Tibial nerve (tissue), 4 donors: ENCODE data around the gene CST7. TPM values are rescaled to one million over a fixed set of nuclear protein-coding genes. Genes with fewer than 3 reads are reported as not detected.

ENCODE experiments used
- DNase-seq, 2 donors: peaks; one replicate each; pipeline ENCODE4 v3.0.0-alpha.2; 2019; ENCODE audit warnings: low spot score in 2 of 2
- H3K27ac ChIP-seq, 4 donors: fragments of 200-600 bp; sonication (generic) in 3 of 4; one replicate each; pipeline ENCODE4 v1.5.1; 2017 to 2019; ENCODE audit warnings: mild to moderate bottlenecking in 1 of 4
- H3K27me3 ChIP-seq, 2 donors: fragments of 200-600 bp; sonication (generic) in 1 of 2; one replicate each; pipeline versions ENCODE4 v1.5.1 to v1.6.0; 2017 to 2019
- H3K36me3 ChIP-seq, 3 donors: fragments of 200-600 bp; sonication (generic); one replicate each; pipeline ENCODE4 v1.5.1; 2018 to 2019
- H3K4me1 ChIP-seq, 4 donors: fragments of 200-600 bp; sonication (generic) in 3 of 4; one replicate each; pipeline ENCODE4 v1.5.1; 2017 to 2019
- H3K4me3 ChIP-seq, 4 donors: fragments of 200-600 bp; sonication (generic) in 3 of 4; one replicate each; pipeline ENCODE4 v1.5.1; 2017 to 2019; ENCODE audit warnings: mild to moderate bottlenecking in 1 of 4, moderate library complexity in 1 of 4
- H3K9me3 ChIP-seq, 4 donors: fragments of 200-600 bp; sonication (generic) in 3 of 4; one replicate each; pipeline ENCODE4 v1.5.1; 2017 to 2019
- EP300 ChIP-seq, 2 donors: sonication (generic); formaldehyde crosslinking; IDR thresholded peaks; one replicate each; pipeline ENCODE4 v1.6.1; 2017; ENCODE audit warnings: antibody characterized with exemption in 2 of 2, mild to moderate bottlenecking in 1 of 2
- POLR2A ChIP-seq, 2 donors: fragments of 450-650 bp; IDR thresholded peaks; one replicate each; pipeline ENCODE4 v1.6.1; 2017; ENCODE audit warnings: antibody characterized with exemption in 2 of 2, mild to moderate bottlenecking in 2 of 2, moderate library complexity in 2 of 2
- WGBS, 2 donors: methylation state at CpG; one replicate each; pipeline ENCODE4 v1.1.5; 2018; 5-methylcytosine and 5-hydroxymethylcytosine counted together
- total RNA-seq, 4 donors: library from RNA; depleted of rRNA; stranded (reverse); fragments of >200 nt; gene quantifications; one replicate each; pipeline ENCODE4 v1.1.0, GENCODE V29; 2016
- TF ChIP-seq, protein P1 (sequence below), 5 experiments: fragments of 200-600 bp in 3 of 5; fragments of 450-650 bp in 2 of 5; sonication (generic) in 3 of 5; IDR thresholded peaks; one replicate each; pipeline ENCODE4 v1.5.1; 2016 to 2019; ENCODE audit warnings: antibody characterized with exemption in 5 of 5, mild to moderate bottlenecking in 3 of 5, moderate library complexity in 2 of 5

The CST7 gene
- total RNA-seq, 4 donors from 2014 or later: 0.84 to 6.1 TPM; not detected in 2

DNA sequence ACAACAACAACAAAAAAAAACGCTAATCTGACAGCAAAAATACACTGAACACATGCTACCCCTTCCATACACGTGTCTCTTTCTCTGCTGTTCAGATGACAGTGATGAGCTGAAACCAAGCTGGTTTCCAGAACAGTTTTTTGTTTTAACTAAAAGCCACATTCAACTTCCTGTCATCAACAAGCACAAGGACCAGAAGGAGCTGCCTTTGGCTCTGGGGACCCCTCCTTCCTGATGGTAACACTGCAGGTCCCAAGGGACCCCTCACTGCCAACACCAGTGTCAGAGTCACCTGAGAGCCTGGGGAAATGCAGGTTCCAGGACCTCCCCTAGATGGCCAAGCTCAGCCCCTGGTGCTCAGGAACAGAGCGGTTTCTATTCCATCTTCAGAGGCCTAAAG is 6.0 kb downstream of the CST7 start:
- Histone ChIP-seq H3K4me3 (no peak overlapping the region), H3K36me3 (peaks cover 0 to 55% (median 0%) of the 10 kb centered on the region in 3 donors), H3K9me3 (no peaks in the 10 kb centered on the region), H3K27ac (peak overlapping the region in 1 of 4 donors; percentile 17), H3K27me3 (no peaks in the 10 kb centered on the region), H3K4me1 (no peaks in the 10 kb centered on the region)
- 71 to 78% methylated on average over 3 of the region's 3 CpGs for WGBS, 2 donors
- no peak for DNase-seq
- TF ChIP-seq POLR2A (IDR thresholded peaks at IDR 0.05) (no peak), EP300 (IDR thresholded peaks at IDR 0.05) (no peak)
- TF ChIP-seq, protein P1, sequence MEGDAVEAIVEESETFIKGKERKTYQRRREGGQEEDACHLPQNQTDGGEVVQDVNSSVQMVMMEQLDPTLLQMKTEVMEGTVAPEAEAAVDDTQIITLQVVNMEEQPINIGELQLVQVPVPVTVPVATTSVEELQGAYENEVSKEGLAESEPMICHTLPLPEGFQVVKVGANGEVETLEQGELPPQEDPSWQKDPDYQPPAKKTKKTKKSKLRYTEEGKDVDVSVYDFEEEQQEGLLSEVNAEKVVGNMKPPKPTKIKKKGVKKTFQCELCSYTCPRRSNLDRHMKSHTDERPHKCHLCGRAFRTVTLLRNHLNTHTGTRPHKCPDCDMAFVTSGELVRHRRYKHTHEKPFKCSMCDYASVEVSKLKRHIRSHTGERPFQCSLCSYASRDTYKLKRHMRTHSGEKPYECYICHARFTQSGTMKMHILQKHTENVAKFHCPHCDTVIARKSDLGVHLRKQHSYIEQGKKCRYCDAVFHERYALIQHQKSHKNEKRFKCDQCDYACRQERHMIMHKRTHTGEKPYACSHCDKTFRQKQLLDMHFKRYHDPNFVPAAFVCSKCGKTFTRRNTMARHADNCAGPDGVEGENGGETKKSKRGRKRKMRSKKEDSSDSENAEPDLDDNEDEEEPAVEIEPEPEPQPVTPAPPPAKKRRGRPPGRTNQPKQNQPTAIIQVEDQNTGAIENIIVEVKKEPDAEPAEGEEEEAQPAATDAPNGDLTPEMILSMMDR (IDR thresholded peaks at IDR 0.05): no peak

DNA sequence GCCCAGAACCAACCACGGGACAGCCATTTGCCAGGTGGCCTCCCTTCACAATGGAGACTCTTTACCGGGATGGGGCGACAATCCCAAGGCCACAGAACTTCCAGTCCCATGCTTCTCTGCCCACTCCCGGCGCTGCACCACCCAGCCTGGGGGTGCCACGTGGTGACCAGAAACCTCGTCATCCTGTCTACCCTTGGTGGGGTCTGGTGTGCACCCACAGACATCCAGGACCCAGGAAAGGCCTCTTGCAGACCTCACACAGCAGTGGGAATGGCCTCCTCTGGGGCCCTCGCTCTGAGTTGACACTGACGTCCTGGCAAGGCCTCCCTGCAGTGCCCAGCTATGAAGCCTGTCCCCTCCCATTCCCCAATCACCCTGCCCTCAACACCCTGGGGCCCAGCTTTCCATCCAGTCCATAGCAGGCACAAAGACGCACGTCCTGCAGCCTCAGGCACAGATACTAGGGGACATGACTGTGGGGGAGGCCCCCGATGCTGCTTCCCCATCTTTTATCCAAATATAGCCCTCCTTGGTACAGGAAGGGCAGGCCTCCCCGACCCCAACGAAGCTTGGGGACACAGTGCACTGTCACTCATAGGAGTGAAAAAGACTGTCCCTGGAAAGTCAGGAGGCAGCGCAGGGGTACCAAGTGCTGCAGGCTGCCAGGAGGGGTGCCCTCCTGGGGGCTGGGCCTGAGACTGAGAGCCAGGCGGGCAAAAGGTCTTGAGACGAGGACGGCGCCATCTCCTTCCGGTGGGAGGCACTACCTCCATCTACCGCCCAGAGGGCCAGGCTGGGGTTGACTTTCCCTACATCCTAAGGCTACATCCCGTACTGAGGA is 7.2 kb downstream of the CST7 start:
- TF ChIP-seq EP300 (IDR thresholded peaks at IDR 0.05) (no peak), POLR2A (IDR thresholded peaks at IDR 0.05) (no peak)
- TF ChIP-seq, protein P1 (IDR thresholded peaks at IDR 0.05): no peak
- no peaks in the 10 kb centered on the region for H3K9me3 ChIP-seq
- no peak overlapping the region for H3K4me3 ChIP-seq
- WGBS, 2 donors: 89 to 90% methylated on average over 22 of the region's 22 CpGs
- DNase-seq: no peak
- H3K27me3 ChIP-seq: no peaks in the 10 kb centered on the region
- no peak overlapping the region for H3K27ac ChIP-seq
- peaks cover 0 to 64% (median 0%) of the 10 kb centered on the region in 3 donors for H3K36me3 ChIP-seq
- H3K4me1 ChIP-seq: no peaks in the 10 kb centered on the region

DNA sequence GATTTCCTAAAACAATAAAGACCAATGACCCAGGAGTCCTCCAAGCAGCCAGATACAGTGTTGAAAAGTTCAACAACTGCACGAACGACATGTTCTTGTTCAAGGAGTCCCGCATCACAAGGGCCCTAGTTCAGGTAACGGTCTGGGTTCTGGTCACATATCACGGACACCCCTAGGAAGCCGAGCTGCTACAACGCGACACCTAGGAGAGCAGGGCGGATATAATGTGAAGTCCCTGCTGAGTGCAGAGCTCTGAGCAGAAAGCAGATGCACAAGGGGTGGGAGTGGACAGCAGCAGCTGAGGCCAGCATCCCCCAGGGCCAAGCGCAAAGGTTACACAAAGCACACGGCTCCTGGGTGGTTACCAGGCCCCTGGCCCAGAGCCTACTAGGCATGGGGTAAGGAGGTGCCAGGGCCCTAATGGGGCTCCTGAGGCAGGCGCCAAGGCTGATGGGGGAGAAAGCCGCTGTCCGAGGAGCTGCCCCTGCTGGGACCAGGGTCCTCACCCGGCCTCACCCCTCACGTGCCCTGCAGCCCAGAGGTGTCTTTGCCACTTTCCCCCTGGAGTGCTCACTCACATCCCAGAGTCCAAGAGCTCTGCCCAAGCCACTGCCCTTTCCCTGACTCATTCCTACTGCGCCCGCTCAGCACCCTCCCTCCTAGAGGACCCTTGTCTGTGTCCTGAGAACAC is 8.4 kb downstream of the CST7 start:
- TF ChIP-seq, protein P1 (IDR thresholded peaks at IDR 0.05): no peak
- TF ChIP-seq POLR2A (IDR thresholded peaks at IDR 0.05) (no peak), EP300 (IDR thresholded peaks at IDR 0.05) (no peak)
- no peak for DNase-seq
- Histone ChIP-seq H3K4me1 (no peaks in the 10 kb centered on the region), H3K27me3 (no peaks in the 10 kb centered on the region), H3K36me3 (peaks cover 0 to 77% (median 0%) of the 10 kb centered on the region in 3 donors), H3K27ac (no peak overlapping the region), H3K4me3 (no peak overlapping the region), H3K9me3 (no peaks in the 10 kb centered on the region)
- 84 to 85% methylated on average over 18 of the region's 18 CpGs for WGBS, 2 donors

DNA sequence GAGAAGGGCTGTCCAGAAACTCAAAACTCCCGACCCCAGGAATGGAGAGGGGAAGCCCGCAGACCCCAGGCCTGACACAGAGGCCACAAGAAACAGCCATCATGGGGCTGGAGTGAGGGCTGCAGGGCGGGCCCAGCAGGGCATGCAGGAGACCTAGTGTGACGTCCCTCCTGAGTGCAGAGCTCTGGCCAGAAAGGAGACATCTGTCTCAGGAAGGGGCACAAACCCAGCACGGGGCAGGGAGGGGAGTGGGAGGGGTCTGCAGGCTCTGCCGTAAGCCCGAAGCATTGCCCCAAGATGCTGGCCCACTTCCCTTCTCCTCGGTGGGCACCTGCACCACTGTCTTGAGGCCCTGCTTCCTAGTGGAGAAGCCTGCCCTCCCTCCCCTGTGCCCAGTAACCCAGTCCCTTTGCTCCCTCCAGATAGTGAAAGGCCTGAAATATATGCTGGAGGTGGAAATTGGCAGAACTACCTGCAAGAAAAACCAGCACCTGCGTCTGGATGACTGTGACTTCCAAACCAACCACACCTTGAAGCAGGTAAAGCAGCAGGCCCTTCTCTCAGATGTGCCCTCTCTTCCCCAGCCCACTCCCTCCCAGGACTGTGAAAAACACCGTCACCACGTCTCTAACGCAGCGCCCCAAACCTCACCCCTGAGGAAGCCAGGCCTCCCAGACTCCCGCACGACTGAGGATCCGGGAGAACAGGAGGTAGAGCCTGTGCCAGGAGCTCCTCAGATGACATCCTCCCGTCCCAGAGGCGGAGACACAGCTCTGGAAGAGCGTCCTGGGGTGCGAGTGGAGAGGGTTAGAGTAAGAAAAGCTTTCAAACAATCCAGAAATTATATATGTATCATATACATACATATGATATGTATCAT is 9.7 kb downstream of the CST7 start:
- peaks cover 0 to 84% (median 5%) of the 10 kb centered on the region in 3 donors for H3K36me3 ChIP-seq

More for the DNA sequence above, 9.7 kb downstream of the CST7 start:
- WGBS, 2 donors: 74 to 76% methylated on average over 18 to 20 of the region's 20 CpGs
- no peak for DNase-seq
- Histone ChIP-seq H3K9me3 (no peaks in the 10 kb centered on the region), H3K4me3 (no peak overlapping the region), H3K27ac (no peak overlapping the region), H3K4me1 (no peaks in the 10 kb centered on the region), H3K27me3 (no peaks in the 10 kb centered on the region)
- TF ChIP-seq, protein P1 (IDR thresholded peaks at IDR 0.05): no peak
- no peak for TF ChIP-seq EP300 (IDR thresholded peaks at IDR 0.05)
- no peak for TF ChIP-seq POLR2A (IDR thresholded peaks at IDR 0.05)
